Activated CD4-positive, CD25-positive, alpha-beta regulatory T cell (primary cell): ENCODE measurements around the gene ABCA2.

Experiments
- DNase-seq, 4 experiments: peaks; one replicate each; lab custom pipeline; 2025; lab: John Stamatoyannopoulos, UW

ABCA2 gene

DNA sequence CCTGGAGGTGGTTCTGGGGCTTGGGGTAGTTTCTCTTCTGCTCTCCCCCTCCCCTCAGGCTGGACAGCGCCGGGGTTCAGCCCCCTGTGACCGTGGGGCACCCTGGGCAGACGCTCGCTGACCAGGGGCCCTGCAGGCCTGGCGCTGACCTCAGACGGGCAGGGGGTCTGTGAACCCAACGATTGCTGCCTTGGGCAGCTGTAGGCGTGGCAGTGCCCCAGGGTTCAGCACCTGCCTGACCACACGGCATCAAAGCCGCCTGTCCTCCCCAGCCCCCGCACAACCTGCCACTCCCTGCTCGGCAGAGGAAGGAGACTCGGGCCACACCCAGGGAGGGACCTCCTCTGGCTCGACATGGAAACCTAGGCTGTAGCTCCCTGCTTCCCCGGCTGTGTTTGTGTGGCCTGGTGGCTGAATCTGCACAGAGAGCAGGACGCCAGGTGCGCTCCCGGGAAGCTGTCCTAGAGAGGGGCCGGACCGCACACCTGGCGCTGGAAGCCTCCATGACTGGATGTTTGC, 63.8 kb downstream of the ABCA2 start:
- DNase-seq, result no peak

DNA sequence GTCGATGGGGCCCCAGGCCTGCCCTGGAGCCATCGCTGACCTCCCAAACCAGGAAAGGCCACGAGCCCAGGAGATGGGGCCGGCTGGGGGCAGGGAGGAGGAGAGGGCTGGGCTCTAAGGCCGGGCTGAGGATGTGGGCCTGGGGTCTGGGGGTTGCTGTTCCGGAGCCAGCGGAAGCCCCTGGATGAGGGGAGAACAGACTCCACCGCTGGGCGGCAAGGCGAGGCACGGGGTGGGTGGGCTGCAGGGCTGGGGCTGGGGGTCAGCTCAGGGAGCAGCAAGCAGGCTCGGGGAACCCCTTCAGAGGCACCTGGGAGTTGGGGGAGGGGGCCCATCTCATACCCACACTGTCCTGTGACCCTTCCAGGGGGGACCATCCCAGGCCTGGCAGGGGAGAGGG, 64.3 kb downstream of the ABCA2 start:
- no peak for DNase-seq

DNA sequence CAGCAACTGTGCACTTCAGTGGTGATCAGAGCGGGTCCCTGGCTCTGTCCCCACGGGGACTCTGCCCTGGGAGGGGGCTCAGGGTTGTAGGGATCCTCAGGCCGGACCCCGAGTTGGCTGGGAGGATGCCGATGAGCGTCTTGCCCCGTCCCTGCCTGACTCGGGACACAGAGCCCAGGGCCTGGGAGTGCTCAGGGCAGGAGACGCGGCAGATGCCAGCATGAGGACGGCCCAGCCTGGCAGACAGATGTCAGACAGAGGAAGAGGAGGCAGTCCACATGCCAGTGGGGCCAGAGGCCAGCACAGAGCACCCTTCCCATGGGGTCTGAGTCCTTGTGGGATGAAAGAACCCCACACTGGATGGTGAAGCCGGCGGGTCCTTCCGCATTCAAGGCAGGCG, 64.7 kb downstream of the ABCA2 start:
- no peak for DNase-seq

DNA sequence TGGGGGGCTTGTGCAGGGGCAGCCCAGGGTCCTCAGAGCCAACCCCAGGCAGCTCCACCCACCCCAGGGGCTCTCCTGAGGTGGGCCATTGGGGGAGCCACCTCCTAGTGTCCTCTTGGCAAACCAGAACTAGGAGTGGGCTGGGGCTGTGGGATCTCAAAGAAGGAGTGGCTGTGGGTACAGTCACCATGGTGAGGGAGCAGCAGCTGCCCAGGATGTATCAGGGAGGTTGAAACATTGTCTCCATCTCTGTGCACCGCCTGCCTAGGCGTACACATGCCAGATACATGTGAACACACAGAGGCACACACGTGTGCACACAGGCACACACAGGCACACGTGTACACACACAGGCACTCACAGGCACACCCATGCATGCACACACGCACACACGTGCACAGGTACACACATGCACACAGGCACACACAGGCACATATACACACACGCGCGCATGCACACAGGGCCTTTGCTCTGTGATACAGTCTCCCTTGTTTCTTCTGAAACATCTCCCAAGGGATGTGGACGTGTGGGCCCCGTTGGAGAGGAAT, 65.3 kb downstream of the ABCA2 start:
- DNase-seq, result no peak

DNA sequence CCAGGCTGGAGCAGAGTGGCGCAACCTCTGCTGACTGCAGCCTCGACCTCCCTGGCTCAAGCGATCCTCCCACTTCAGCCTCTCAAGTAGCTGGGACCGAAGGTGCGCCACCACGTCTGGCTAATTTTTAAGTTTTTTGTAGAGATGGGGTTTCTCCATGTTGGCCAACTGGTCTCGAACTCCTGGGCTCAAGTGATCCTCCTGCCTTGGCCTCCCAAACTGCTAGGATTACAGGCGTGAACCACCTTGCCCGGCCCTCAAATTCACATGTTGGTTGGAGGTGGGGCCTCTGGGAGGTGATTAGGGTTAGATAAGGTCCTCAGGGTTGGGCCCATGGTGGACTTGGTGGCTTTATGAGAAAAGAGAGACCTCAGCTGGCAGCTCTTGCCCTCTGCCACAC, 65.9 kb downstream of the ABCA2 start:
- no peak for DNase-seq

DNA sequence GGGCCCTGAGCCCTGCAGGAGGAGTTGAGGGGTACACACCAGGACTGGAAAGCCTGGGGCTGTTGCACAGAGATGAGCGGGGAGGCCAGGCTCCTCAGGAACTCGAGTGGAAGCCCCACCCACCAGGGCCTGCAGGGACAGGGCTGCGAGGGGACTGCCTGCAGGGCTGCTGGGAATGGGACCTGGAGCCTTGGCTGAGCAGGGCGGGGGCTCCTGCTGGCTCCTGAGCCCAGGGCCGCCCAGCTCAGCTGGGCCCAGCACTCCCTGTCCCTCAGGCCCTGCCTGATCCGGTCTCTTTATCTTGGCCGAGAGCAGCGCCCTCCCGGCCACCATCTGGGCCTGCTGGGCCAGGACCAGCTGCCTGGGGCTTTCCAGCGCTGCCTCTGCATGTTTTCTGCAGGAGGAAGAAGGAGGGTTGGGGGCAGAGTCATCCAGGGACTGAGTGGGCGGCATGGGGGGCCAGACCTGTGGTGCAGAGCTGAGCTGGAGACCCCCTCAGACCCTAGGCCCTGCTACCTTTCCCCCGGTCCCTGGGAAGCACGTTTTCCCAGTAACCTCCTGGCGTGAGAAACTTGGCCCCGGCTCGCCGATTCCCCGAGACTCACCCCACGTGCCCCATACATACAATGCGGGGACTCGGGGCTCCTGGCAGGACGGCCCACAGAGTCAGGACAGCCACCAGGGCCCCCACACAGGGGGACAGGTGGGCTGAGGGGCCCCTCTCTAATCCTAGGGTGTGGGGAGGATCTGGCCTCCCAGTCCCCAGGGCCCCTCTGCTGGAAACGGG, 66.6 kb downstream of the ABCA2 start:
- no peak for DNase-seq

DNA sequence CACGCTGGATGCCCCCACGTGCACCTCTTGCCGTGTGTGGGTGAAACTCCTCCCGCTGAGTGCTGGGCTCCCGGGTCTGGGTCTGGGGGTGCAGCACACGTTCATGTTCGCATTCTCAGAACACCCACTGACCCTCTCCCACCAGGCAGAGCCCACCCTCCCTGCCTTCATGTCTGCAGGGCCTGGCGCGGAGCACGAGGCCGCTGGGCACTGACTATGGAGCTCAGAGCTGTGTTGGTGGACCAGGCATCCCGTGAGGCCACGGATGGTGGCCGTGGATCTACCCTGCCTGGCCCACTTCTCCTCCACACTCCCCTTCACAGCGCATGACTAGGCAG, 67.1 kb downstream of the ABCA2 start:
- no peak for DNase-seq

DNA sequence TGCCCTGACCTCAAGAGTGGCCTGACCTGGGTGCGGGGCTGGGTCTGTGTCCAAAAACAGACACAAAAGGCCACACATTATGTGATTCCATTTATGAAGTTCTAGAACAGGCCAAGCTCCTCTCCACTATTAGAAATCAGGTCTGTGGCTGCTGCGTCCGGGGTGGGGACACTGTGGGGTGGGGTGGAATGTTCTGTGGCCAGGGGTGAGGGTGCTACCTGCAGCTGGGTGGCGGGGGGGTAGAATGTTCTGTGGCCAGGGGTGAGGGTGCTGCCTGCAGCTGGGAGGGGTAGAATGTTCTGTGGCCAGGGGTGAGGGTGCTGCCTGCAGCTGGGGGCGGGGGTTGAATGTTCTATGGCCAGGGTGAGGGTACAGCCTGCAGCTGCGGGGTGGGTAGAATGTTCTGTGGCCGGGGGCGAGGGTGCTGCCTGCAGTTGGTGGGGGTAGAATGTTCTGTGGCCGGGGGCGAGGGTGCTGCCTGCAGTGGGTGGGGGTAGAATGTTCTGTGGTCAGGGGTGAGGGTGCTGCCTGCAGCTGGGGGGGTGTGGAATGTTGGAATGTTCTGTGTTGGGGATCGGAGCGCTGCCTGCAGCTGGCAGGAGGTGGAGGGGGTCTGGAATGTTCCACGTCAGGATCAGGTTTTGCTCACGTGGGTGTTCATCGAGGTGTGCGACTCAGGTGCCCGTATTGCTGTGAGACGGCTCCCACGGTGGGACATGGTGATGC, 67.7 kb downstream of the ABCA2 start:
- DNase-seq, result no peak

DNA sequence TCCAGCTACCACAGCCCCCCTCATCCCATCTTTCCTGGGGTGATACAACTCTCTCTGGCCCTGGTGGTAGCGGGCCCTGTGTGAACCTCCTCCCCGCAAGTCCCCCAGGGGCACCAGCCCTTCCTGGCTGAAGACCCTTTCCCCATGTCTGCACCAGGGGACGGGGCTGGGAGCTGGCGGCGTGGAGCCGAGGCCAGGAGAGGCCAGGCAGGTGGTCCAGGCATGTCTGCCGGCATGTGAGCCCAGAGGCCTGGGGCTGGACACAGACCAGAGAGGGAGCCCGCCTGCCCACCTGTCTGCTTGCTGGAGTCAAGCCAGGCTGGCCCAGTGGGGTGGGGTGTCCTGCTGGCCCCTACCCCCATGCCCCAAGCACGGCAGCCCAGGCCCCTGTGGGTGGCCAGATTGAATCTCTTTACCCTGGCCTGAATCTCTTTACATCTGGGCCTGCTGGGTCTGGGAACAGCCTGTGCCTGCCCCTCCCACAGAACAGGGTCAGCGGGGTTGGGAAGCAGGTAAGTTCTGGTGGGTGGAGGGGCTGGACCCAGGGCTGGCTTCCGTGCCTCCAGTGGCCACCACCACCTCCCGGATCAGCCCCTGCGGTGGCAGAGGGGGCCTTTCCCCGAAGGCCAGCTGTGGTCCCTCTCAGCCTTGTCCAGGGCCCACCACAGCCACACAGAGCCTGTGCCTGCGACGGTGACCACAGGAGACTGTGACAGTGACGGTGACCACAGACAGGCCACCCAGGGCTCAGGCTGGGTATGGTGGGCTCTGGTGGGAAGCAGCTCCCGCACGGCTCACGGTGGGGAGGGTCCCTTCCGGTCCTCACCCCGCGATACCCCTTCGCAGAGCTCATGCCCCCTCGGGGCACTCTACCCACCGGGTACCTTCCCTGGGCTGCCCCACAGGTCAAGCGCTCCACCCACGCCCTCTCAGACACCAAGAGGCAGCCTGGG, 68.9 kb downstream of the ABCA2 start:
- no peak for DNase-seq

DNA sequence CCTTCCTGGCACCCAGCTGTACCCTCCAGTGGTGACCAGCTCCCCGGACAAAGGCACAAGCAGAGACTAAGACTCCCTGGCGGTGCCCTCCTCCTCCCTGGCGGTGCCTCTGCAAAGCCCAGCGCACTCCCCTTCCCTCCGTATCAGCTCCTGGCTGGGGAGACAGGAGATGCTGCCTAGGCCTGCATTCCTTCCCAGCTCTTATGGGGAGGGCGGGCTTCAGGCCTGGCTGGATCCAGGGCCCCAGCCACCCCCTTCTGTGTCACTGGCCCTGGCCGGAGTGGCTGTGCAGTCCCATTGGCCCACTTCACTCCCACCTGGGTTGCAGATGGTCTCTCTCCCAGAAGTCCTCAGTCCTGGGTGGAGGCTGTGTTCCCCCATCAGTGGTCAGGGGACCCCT, 69.6 kb downstream of the ABCA2 start:
- no peak for DNase-seq

DNA sequence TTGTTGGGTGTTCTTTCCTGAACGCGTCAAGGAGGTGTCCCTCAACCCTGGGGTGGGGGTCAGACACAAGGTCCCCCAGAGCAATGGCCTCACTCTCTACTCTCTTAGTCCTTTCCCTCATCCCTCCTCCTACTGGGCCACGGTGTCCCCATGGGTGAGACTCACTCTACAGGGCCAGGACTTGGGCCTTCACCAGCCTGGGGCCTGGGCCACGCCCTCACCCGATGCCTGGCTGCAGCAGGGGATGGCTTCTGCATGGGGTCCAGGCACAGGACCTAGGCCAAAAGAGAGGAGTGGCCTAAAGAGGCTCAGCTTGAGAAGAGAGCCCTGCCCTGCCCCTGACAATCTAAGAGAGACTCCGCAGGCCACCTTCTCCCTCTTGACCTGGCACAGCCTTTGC, 70.1 kb downstream of the ABCA2 start:
- no peak for DNase-seq

DNA sequence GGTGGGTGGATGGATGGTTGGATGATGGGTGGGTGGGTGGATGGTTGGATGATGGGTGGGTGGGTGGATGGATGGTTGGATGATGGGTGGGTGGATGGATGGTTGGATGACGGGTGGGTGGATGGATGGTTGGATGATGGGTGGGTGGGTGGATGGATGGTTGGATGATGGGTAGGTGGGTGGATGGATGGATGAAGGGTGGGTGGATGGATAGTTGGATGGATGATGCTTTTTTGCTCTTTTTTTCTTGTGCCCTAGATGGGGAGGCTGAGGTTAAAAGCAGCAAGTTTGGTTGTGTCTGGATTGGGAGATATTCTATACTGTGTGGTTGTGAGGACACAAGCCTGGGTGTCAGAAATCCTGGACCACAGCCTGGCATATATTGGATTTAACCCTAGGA, 70.6 kb downstream of the ABCA2 start:
- DNase-seq, result no peak
